Endometrial microvascular endothelial cells (primary cell): ENCODE data around the gene KDM4C. TPM values are rescaled to one million over a fixed set of nuclear protein-coding genes. Genes with fewer than 3 reads are reported as not detected.
"Not testable (repeated sequence)": the region's sequence is repeated elsewhere in the genome, so short reads cannot be mapped to it uniquely, and the experiment has no call there.

Source experiments
- in situ Hi-C: cut with HindIII; loops from 2 replicates; pipeline ENCODE4 v1.10.0; 2017; ENCODE audit warnings: low sequenced_read_pairs, low pct_unique_long_range_greater_than_20kb; ENCODE audit errors: inconsistent ontology term
- total RNA-seq: library from RNA; depleted of rRNA; stranded (reverse); fragments of >200 nt; gene quantifications from one replicate; pipeline ENCODE4 v1.2.3, GENCODE V29; 2015; ENCODE audit errors: inconsistent ontology term

The KDM4C gene
- total RNA-seq, 1 donor from 2014 or later: 31.8 TPM

GRCh38 chr9:6790866-6791265 lies 33.1 kb downstream of the KDM4C start:
- in situ Hi-C loops: no loop called here

- in situ Hi-C loops: no loop called here
These were observed 35.4 kb downstream of the KDM4C start for GRCh38 chr9:6793203-6793602.

DNA sequence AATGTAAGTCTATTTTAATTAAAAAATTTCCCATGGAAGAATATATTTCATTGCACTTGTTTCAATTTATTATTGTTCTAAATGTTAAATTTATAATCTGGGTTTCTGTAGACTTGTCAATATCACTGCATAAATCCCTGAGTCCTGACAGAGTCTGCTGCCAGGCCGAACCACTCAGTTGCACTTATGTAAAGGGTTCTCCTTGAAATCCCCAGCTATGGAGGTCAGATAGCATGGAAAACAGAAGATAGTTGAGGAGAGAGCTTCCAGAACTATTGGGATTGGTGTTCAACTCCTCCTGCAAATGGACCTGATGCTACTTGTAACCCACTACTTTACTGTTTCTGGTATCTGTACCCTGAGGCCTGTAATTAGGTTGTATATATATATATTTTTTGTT lies 37.2 kb downstream of the KDM4C start:
- in situ Hi-C loops: no loop called here

DNA sequence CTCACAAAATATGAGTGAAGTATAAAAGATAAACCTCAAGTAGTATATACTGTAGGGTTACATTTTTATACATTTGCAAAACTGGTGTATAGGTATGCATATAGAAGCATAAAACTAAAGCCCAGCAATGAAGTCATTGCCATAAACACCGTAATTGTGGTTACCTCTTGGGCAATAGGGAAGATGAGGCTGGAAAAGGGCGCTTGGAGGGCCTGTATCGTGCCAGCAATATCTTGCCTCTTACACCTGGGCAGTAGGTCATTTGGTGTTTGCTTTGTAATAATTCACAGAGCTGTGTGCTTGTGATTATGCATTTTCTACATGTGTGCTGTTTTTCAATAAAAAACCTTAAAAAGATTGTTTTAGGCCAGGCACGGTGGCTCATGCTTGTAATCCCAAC lies 45.2 kb downstream of the KDM4C start:
- in situ Hi-C loops: no loop called here

DNA sequence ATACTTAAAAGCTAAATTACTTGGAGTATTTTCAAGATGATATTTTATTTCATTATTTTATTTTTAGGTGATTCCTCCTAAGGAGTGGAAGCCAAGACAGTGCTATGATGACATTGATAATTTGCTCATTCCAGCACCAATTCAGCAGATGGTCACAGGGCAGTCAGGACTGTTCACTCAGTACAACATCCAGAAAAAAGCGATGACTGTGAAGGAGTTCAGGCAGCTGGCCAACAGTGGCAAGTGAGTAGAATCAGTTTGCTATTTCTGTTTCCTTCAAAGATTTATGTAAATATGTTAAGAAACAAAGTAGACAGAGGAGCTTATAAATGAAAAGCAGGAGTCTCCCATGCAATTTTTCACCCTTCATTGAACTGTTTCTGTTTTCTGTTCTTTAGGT lies 47.8 kb downstream of the KDM4C start:
- in situ Hi-C loops: no loop called here

DNA sequence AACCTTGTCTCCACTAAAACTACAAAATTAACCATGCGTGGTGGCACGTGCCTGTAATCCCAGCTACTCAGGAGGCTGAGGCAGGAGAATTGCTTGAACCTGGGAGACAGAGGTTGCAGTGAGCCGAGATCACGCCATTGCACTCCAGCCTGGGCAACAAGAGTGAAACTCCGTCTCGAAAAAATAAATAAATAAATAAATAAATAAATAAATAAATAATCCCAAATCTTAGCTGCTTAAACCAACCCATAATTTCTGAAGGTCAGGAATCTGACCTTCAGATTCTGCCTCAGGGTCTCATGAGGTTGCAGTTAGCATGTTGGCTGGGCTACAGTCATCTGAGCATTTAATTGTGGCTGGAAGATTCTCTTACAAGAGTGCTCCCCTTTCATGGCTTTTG lies 48.5 kb downstream of the KDM4C start:
- in situ Hi-C loops: not testable (repeated sequence)

- in situ Hi-C loops: not testable (repeated sequence)
These were observed 49.9 kb downstream of the KDM4C start for GRCh38 chr9:6807669-6808068.

- in situ Hi-C loops: no loop called here
These were observed 53.7 kb downstream of the KDM4C start for GRCh38 chr9:6811436-6811835.

GRCh38 chr9:6816581-6816980 lies 58.8 kb downstream of the KDM4C start:
- in situ Hi-C loops: no loop called here

DNA sequence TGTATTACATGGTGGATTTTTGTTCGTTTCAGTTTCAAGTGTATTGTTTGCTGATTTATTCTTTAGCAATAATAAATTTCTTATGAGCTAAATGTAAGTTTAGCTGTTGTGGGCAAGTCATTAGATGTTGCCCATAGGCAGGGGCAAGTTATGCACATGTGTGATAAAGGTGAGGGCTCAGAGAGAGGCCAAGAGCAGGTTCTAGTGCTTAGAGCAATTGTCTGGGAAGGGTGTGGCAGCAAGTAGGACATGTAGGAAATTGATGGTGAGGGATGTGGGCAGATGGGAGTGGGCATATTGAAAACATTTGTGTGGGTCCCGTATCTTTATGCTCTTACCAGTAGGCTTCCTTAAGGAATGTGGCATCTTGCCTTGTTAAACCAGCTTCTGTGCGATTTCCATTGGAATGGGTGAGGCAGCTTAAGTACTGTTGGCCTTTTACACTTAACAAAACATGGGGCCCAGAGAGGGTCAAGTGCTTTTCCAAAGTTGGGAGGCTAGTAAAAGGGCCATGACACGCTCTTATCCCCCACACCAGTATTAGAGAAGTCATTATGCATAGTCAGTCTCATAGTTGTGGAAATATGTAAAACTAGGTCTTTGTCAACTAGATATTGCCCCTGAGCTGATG lies 60.6 kb downstream of the KDM4C start:
- in situ Hi-C loops: no loop called here

GRCh38 chr9:6819112-6819511 lies 61.3 kb downstream of the KDM4C start:
- in situ Hi-C loops: no loop called here

GRCh38 chr9:6819529-6819928 lies 61.8 kb downstream of the KDM4C start:
- in situ Hi-C loops: no loop called here

DNA sequence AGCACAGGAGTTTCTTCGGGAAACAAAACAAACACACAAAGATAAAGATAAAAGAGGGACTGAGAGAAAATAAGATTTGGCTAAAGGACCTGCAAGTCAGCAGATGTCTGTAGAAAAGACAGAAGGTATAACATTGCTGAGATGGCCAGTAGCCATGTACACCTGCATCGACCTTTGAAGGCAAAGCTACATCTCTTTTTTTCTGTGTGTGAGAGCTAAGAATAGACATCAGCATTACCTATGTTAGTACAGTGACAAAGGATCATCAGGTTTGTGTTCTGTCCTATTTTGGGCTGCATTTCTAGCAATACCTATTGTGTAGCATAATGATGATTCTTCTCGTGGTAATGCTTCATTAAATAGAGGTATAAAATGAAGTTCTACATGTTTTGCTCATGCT lies 64.9 kb downstream of the KDM4C start:
- in situ Hi-C loops: no loop called here

DNA sequence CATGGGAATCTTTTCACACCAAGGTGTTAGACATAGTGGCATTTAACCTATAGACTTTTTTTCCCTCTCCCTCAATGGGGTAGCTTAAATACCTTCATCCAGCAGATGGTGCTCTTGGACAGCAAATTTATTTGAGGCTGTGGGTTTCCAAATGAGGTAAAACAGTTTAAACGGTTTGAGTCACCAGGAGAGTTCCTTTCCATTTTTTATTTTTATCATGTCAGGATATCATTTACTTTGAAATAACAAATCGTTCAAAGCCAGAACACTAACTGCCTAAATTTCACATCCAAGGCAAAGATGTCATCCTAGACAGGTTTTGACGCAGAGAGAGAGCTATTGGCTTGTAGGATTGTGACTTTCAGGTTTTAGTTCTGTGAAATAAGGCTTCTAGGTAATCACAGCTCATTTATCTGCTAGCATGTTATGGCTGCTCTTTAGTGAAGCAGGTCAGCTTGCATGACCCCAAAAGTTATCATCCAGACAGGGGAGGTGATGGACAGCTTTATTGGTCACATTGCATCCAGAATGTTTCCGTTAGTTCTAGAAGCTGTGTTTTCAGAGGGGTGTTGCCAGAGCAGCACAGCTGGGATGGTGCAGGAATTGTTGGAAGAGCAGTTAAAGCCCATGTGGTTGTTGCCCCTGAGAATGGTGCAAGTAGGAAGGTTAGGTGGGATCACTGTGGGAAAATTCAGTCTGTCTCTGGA lies 69.8 kb downstream of the KDM4C start:
- in situ Hi-C loops: no loop called here

- in situ Hi-C loops: no loop called here
These were observed 71.3 kb downstream of the KDM4C start for GRCh38 chr9:6829027-6829426.

DNA sequence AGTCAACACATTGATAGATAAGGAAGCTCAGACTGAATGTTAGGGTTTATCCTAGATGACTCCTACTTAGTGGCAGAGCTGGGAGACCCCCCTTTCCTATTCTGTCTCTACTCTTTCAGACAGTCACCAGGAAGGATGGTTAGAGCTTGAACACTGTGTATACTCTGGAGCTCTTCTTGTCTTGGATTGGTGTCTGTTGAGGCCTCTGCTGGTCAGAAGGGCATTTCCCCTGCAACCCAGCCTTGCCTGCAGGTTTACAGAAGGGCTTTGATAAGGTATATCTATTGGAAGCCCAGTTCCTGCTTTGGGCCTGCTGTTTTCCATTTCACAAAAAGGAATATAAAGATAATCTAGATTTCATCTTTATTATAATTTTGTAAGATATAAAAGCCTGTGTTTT lies 71.8 kb downstream of the KDM4C start:
- in situ Hi-C loops: no loop called here

GRCh38 chr9:6833518-6834192 lies 75.9 kb downstream of the KDM4C start:
- in situ Hi-C loops: no loop called here

DNA sequence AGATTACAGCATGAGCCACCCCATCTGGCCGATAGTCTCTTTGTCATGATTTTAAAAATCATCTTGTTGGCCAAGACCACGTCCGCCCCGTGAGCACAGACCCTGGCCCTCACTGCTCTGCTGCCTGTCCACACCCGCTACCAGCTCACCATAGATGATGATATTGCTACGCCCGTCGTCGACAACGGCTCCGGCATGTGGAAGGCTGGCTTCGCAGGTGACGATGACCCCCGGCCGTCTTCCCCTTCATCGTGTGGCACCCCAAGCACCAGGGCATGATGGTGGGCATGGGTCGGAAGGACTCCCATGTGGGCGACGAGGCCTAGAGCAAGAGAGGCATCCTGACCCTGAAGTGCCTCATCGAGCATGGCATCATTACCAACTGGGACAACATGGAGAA lies 76.5 kb downstream of the KDM4C start:
- in situ Hi-C loops: no loop called here

GRCh38 chr9:6838158-6838557 lies 80.4 kb downstream of the KDM4C start:
- in situ Hi-C loops: no loop called here

DNA sequence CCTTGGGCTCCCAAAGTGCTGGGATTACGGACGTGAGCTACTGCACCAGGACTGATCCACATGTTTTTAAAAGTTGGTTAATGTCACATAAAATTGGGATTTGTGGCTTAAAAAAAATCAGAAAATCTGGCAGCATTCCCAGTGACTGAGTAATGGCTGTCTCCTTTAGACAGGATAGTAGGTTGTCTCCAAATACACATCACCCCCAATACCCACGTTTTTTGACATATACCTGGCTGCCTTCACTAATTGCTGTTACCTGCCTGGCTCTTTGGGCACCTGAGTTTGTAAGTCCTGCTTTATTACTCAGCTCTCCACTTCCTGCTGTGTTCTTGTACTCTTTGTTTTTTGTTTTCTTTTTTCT lies 84.8 kb downstream of the KDM4C start:
- in situ Hi-C loops: no loop called here
